Measurements from ENCODE around the gene MAP4K1.
A peak's percentile ranks its signal among the peaks of the same experiment; 100 is the strongest.
"Not testable (repeated sequence)": the region's sequence is repeated elsewhere in the genome, so short reads cannot be mapped to it uniquely, and the experiment has no call there.

Gene MAP4K1

DNA sequence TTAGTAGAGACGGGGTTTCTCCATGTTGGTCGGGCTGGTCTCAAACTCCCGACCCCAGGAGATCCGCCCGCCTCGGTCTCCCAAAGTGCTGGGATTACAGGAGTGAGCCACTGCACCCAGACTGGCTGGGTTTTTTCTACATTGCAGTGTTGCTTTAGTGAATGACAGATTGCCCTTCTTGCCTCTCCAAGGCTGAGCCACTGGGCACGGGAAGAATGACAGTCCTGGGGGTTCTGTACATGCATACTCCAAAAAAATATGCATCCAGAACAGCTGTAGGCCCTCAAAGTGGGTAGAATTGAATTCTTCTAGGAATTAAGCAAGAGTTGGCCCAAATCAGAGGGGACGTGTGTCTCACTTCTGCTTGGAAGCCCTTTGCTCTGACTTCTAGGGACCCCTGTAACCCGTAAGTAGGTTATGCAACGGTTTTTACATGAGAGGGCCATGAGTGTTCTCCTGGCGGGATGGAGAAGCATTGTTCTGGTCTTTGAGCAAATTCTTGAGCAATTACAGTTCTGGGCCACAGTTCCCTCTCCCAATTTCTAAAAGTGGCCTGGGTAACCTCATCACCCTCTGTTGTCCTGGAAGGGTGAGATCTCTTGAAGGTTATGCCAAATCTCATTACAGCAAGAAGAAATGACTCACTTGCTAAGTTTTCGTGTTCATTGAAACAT is 33.3 kb upstream of the MAP4K1 start:
- DNase-seq = no peak

DNA sequence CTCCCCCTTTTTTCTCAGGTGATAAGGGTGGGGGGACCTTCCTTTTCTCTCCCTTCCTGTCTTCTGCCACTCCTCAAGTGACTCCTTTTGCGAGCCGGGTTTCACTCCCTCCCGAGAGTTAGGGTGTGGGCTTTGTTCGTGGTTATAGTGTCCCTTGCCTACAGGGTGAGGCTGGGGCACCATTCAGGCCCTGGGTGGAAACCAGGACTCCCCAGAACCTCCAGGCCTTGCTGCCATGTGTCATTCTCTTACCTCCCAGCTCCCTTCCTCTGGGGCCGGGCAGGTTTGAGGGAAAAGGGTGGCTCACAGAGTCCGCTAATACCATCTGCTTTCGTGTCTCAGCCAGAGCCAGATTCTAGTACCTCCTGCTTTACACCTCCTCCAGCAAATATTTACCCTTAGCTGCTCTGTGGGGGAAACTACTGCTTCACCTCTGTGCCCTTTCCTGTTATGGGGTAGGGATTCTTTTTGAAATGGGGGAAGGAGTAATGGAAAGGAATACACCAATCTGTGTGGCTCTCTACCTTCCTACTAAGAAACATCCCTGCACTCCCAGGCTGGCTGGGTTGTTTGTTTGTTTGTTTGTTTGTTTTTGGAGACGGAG is 32.5 kb upstream of the MAP4K1 start:
- no peak for DNase-seq

DNA sequence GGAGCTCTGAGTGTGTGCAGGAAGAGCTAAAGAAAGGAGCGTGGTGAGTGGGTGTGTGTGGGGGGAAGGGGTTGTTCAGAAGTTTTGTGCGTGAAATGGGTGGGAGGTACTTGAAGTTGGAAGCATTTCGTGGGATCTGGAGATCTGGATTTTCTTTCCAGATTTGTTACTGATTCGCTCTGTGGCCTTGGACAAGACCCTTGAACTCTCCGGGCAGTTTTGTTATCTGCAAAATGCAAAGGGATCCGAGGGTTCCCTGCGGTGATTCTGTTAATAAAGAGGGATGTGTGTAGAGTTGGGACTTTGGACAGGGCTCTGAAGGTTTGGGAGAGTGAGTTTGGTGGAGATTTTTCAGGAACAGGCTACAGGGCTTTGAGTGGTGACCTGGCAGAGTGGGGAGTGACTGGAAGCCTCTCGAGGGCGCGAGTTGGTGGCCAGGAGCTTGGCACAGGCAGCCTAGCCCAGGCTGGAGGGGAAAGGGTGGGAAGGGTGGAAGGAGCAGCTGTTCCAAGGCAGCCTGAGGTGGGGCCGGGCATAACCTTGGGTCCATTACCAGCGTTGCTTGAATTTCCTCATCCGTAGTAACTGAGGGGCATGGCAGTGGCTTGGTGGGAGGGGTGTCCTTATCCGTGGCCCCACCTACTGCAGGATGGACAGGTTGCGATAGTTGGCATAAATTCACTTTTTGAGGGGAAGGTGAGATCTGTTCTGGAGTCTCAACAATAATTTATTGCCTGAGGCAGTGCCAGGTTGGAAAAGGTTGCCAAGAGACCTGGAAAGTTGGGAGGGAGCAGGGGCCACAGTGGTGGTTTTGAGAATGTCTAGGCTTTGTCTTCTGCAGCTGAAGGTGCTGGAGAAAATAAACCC is 31.8 kb upstream of the MAP4K1 start:
- DNase-seq = no peak

DNA sequence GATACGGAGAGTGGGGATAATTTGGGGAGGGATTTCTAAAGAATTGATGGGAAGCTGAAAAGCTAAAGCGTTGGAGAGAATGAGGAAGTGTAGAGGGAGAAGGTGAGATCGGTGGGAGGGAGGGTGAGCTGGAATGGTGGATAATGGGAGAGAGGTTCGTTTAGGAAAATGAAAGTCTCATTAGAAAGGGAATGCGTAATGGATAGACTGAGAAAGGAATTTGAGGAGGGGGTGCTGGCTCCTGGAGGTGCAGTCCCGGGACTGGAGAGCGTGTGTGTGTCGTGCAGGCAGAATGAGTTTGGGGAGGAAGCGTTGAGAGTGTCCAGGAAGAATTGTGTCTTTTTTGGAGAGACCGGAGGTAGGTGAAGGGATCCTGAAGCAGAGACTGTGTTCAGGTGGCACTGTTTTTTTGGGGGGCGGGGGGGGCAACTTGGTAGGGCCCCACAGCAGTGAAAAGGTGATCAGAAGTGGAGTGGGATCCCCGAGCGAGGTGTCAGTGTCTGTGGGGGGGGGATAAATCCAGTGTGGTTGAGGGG is 31.1 kb upstream of the MAP4K1 start:
- no peak for DNase-seq

DNA sequence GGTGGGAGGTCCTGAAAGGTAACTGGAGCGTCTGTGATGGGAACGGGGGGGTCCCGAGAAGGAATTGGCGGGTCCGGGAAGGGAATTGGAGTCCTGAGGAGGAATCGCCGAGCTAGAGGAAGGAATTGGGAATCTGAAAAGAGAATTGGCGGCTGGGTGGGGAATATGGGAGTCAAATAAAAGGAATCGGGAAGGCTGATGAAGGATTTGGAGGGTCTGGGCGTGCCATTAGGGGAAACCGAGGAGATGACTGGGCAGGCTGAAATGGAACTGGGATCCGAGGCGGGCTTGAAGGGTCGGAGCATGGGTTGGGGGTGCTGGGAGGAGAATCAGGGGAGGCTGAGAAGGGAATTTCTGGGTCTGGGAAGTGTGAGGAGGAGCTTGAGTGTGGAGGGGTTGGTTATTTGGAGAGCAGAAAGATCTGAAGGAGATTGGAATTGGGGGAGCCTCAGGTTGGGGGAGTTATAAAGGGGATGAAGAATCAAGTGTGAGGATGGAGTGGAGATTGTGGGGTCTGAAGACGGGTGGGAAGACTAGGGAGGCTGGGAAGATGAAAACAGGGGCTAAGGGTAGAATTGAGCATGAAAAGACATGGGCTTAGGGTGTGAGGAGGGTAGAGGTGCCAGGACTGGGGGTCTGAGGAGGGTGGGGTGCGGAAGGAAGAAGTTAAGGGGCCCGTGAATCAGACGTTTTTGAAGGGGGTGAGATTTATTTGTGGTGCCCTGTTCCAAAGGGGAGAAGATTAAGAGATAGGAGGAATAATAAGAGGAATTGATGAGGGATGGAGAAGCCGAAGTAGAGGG is 30.4 kb upstream of the MAP4K1 start:
- no peak for DNase-seq

DNA sequence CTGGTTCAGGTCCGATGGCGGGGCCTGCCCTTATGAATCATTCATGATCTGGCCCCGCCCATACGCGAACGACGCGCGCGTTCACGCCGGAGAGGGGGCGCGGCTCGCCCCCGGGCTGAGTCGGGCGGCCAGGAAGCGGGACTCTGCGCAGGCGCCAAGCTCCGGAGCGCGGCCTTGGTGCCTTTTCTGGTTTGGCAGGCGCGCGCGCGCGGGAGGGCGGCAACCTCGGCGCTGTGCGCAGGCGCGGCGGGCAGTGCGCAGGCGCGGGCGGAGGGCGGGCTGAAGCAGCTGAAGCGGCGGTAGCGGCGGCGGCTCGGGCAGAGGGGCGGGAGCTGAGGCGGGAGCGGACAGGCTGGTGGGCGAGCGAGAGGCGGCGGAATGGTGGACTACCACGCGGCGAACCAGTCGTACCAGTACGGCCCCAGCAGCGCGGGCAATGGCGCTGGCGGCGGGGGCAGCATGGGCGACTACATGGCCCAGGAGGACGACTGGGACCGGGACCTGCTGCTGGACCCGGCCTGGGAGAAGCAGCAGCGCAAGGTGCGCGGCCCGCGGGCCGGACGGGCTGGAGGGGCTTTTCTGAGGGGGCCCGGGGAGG is 29.7 kb upstream of the MAP4K1 start, which contains the start of gene ACTN4:
Gene ACTN4, plus strand, starts transcription at position 282 of the 598 bp plus-strand sequence. Its CDS starts 97 bp downstream, at position 379.
- DNase-seq = peak; percentile 84

DNA sequence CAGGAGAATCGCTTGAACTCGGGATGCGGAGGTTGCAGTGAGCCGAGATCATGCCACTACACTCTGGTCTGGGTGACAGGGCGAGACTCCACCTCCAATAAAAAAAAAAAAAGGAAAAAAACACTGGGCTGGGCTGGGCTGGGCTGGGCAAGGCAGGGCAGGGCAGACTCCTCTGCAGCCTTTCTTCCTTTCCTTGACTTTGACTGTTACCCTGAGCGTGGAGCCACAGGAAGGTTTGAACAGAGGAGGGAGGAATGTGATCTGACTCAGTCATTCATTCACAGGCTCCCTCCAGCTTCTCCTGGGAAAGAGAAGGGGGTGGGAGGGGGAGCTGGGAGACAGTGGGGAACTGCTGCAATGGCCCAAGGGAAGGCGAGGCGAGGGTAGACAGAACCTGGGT is 27.0 kb upstream of the MAP4K1 start:
- DNase-seq = no peak

DNA sequence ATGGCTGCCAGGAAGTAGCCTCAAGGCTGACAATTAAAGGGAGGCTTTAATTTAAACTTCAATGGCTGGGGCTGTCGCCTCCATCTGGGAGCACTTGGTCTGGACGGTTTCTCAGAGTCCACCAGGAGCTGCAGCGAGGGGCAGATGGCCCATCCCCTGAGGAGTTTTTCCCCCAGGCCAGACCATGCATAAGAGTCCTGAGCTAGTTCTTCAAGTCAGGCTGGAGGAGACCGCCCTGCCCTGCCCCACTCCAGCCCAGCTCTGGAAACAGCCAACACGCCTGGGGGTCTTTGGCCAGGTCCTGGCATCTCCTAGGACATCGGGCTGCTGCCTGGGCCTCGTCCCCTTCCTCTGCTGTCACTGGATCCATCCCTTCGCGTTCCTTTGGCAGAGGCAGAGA is 24.4 kb upstream of the MAP4K1 start:
- DNase-seq = no peak

DNA sequence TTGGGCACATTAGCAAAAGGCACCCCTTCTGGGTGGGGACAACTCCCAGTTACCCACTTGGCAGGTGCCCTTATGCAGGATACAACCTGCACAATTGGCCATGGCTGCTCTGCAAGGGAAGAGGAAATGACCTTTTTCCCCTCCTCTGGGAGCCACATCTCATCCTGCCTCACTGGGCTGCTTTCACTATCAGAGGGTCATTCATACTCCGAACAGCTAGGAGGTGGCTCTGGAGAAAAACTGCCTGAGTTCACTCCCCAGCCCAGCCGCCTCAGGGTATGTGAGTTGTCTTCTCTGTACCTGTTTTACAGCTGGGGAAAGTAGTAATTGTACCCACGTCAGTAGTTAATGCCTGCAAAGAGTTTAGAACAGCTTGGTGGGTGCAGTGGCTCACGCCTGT is 22.6 kb upstream of the MAP4K1 start:
- DNase-seq = no peak

DNA sequence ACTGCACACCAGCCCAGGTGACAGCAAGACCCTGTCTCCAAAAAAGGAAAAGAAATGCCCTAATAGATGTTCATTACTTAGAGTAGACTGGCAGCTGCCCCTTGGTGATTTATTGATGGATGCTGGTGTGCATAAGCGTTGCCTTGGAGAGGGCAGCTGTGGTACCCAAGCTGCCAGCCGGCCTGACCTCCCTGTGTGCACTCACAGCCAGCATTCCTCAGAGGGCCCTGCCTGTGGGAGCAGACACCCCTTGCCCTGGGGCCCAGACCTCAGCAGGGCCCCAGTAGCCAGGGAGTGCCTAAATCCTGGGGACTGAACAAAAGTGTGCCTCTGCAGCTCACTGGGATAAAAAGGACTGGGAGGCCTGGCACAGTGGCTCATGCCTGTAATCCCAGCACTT is 21.9 kb upstream of the MAP4K1 start:
- no peak for DNase-seq

DNA sequence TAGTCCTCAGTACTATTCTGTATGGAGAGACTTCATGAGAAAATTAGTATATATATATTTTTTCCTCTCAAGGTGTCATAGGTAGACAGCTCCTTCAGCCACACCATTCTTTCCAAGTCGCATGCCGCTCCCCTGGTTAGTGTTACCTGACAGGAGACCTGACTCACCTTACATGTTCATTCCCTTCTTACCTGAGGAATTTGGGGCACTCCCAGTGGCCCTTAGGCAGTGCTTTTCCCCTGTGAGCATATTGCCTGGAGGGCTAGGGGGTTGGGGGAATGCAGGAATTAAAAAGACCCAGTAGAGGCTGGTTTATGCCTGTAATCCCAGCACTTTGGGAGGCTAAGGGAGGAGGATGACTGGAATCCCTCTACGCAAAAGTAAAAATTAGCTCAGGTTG is 20.7 kb upstream of the MAP4K1 start:
- no peak for DNase-seq

DNA sequence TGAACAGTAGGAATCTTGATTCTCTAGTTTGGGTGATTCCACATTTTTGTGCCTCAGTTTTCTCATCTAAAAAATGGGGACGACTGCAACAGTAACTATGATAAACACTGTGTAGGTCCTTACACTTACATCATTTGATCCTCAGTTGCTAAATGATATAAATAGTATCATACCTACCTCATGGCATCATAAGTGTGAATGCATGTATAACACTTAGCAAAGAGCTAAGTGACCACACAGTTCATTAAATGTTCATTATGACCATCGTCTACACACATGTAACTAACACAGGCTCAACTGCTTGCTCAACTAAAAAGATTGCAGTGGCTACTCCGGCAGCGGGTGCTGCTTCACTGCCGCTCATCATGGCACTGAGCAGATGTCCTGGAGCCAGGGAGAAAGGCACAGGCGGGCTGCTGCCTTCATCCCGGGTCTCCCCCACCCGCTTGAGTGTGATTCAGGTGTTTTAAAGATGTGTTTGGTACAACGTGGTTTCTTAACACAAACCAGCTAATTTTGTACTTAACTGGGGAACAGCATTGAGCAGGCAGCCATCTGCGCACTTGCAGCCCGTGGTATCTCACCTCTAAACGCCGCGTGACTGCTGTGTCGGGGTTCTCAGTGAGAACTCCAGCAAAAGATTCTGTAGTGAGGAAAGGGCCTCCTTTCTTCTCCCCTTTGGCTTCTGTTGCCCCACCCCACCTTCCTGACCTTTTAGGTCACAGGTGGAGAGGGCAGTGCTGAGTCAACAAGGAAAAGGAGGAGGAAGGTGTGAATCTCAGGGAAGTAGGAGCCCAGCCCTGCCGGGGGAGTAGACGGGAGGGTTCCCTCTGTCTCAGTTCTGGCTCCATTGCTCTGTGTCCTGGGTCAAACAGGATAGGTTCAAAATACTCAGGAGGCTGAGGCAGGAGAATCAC is 18.0 kb upstream of the MAP4K1 start:
- DNase-seq = no peak

DNA sequence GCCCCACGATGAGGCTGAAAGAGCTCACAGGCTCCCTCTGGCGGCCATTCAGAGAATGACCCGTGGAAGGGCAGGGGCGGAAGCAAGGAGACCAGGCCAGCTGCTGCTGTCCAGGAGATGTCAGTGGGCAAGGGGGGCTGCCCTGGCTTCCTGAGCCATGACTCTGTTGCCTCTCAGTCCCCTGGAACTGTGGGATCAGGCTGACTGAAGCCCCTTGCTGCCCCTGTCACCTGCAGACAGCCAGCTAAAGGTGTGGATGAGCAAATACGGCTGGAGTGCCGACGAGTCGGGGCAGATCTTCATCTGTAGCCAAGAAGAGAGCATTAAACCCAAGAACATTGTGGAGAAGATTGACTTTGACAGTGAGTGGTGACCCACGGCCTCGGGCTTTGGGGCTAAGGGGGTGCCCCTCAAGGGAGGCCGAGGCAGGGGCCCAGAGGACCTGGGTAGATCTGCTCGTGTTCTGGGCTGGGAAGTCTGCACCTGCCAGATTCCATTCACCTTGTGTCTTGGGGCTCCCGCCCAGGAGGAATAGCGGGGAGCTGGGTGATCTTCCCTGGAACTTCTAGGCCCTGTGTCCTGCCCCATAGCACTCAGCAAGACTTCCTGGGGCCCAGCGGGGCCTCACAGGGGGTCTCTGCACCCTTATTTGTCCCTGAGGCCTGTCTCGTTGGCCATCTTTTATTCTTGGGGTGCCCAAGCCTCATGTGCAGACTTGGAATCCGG is 17.2 kb upstream of the MAP4K1 start:
- DNase-seq = peak; percentile 13

DNA sequence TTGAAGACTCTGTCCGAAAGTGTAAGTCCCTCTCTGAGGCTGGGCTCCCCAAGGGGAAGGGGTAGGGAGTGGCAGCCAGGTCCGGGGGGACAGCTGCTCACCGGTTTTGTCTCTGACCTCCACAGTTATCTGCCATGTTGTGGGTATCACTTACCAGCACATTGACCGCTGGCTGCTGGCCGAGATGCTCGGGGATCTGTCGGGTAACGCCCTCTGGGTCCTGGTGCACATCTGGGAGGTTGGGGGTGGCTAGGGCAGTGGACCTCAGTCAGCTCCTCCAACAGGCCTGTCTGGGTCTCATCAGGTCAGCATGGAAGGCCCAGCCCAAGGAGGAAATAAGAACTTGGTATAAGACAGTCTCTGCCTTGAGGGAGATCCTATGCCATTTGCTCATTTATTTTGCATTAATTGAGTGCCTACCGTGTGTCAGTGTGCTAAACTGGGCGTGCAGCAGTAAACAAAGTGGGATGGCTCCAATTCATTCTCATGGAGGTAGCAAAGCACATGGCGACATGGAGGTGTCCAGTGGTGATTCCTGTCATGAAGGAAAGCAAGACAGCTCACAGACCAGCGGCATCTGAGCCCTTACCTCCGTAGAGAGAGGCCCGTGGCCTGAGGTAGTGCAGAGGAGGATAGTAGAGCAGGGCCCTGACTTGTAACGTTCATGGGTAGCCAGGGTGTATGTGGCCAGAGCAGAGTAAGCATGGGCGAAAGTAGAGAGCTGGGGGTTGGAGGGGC is 14.9 kb upstream of the MAP4K1 start:
- no peak for DNase-seq

DNA sequence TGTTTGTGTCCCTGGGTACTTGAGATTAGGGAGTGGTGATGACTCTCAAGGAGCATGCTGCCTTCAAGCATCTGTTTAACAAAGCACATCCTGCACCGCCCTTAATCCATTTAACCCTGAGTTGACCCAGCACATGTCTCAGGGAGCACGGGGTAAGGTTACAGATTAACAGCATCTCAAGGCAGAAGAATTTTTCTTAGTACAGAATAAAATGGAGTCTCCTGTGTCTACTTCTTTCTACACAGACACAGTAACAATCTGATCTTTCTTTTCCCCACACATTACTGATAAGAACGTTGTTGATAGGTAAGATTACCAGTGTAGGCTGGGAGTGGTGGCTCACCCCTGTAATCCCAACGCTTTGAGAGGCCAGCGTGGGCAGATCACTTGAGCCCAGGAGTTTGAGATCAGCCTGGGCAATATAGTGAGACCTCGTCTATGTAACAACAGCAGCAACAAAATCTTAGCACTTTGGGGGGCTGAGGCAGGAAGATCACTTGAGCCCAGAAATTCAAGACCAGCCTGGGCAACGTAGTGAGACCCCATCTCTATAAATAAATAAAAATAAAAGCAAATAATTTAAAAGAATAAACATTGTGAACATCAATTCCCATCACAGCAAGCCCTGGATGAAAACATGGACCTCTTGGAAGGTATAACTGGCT is 14.2 kb upstream of the MAP4K1 start:
- DNase-seq = not testable (repeated sequence)

DNA sequence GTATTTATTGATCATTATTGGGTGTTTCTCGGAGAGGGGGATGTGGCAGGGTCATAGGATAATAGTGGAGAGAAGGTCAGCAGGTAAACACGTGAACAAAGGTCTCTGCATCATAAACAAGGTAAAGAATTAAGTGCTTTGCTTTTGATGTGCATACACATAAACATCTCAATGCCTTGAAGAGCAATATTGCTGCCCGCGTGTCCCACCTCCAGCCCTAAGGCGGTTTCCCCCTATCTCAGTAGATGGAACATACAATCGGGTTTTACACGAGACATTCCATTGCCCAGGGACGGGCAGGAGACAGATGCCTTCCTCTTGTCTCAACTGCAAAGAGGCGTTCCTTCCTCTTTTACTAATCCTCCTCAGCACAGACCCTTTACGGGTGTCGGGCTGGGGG is 13.5 kb upstream of the MAP4K1 start:
- not testable (repeated sequence) for DNase-seq

DNA sequence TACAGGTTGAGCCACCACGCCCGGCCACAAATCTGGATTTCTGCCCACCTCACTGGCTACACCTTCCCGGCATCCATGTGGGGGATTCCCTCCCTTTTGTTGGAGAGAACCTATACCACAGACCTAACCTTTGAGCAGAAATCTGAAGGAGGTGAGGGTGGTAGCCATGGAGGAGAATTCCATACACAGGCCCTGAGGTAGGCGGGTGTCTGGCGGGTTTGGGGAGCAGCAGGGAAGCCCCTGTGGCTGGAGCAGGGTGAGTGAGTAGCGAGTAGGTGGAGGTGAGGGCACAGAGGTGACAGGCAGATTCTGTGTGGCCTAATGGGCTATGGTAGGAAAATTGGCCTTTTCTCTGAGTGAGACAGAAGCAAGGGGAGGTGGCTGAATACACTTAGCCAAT is 11.8 kb upstream of the MAP4K1 start:
- DNase-seq = no peak

DNA sequence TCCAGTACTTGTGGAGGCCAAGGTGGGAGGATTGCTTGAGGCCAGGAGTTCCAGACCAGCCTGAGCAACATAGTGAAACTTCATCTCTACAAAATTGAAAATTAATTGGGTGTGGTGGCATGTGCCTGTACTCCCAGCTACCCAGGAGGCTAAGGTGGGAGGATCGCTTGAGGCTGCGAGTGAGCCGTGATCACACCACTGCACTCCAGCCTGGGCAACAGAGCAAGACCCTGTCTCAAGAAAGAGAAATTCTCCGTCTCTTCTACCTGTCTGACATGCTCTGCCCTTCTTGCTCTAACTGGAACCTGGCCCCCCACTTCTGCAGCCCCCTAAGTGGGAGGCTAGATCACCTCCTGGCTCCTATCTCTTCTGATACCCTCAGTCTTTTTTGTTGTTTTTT is 8.6 kb upstream of the MAP4K1 start:
- DNase-seq = no peak

DNA sequence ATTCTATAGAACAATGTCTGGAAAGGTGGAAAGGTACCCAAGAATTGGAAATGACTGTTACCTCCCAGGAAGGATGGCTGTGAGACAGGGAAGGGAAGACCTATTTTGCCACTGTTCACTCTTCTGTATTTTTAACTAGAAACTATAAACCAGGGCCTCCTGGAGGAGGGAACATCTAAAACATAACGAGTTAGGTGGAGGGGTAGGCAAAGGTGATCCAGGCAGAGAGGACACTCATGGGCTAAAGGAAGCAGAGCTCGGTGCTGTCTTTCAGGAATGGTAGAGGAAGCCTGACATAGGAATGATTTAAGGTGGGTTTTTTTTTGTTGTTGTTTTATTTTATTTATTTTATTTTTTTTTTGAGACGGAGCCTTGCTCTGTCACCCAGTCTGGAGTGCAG is 7.1 kb upstream of the MAP4K1 start:
- no peak for DNase-seq
